ENCODE measurements around the gene PCDHGC3. TPM values are rescaled to one million over a fixed set of nuclear protein-coding genes. Genes with fewer than 3 reads are reported as not detected.

The PCDHGC3 gene
- total and polyA plus RNA-seq, 4 donors: 3.7 to 11.0 (median 6.2) TPM

DNA sequence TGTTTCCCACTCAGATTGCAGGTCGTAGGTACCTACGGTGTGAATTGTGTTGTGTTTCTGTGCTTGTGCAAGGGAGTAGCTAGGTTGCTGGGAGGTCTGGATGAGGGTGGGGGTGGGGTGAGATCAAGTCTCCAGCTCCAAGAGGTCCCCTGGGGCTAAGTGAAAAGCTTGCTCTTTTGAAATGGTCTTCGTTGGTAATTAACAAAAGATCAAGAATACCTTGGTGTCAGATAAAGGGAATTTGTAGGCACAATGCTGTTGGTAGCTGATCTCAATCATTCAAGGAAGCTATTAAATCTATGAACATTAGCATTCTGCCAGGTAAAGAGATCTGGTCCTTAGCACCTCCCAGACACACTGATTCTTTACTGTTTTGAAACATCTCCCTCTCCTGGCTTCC lies 8.1 kb downstream of the PCDHGC3 start (continued):
- TF ChIP-seq, protein P1, sequence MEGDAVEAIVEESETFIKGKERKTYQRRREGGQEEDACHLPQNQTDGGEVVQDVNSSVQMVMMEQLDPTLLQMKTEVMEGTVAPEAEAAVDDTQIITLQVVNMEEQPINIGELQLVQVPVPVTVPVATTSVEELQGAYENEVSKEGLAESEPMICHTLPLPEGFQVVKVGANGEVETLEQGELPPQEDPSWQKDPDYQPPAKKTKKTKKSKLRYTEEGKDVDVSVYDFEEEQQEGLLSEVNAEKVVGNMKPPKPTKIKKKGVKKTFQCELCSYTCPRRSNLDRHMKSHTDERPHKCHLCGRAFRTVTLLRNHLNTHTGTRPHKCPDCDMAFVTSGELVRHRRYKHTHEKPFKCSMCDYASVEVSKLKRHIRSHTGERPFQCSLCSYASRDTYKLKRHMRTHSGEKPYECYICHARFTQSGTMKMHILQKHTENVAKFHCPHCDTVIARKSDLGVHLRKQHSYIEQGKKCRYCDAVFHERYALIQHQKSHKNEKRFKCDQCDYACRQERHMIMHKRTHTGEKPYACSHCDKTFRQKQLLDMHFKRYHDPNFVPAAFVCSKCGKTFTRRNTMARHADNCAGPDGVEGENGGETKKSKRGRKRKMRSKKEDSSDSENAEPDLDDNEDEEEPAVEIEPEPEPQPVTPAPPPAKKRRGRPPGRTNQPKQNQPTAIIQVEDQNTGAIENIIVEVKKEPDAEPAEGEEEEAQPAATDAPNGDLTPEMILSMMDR (IDR thresholded peaks at IDR 0.05; ENCODE audit: low read depth, low read length, missing input control): no peak
- TF ChIP-seq GABPA (IDR thresholded peaks at IDR 0.05 in 1 of 2, conservative IDR thresholded peaks at IDR 0.05 in 1 of 2) (no peak), NR2F2 (IDR thresholded peaks at IDR 0.05) (no peak), SP1 (IDR thresholded peaks at IDR 0.05) (no peak)

DNA sequence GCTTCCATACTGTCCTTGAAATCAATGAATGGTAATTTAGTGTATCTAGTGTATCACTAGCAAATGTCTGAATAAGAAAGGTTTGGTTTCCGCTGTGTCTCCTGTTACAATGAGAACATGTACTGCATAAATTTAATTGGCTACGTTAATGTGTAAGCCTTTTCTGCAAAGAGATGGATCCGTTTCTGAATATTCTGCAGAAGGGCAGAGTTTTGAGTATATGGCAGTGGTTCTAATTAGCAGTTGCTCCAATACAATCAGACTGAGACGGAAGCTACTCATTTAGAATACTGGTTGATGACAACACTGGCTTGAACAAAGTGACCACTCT lies 8.5 kb downstream of the PCDHGC3 start:
- 26% methylated on average over 4 of the region's 4 CpGs for WGBS
- H3K4me1 ChIP-seq (ENCODE audit: control insufficient read depth in 4 of 4, insufficient read depth in 4 of 4, low read length in 3 of 4): peaks cover 0 to 4% (median 2%) of the 10 kb centered on the region in 4 donors
- peaks cover 0 to 4% (median 1%) of the 10 kb centered on the region in 4 donors for H3K9me3 ChIP-seq (ENCODE audit: control insufficient read depth in 4 of 4, low read length in 3 of 4)
- TF ChIP-seq, protein P2, sequence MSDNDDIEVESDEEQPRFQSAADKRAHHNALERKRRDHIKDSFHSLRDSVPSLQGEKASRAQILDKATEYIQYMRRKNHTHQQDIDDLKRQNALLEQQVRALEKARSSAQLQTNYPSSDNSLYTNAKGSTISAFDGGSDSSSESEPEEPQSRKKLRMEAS (IDR thresholded peaks at IDR 0.05): no peak
- TF ChIP-seq RXRA (IDR thresholded peaks at IDR 0.05): no peak
- no peak for TF ChIP-seq NR2F2 (IDR thresholded peaks at IDR 0.05)
- no peak for TF ChIP-seq GABPA (IDR thresholded peaks at IDR 0.05 in 1 of 2, conservative IDR thresholded peaks at IDR 0.05 in 1 of 2)
- TF ChIP-seq FOXA2 (IDR thresholded peaks at IDR 0.05): no peak
- H3K27ac ChIP-seq (ENCODE audit: low read depth in 1 of 2, low read length in 2 of 2): no peak overlapping the region
- no peak overlapping the region for H3K9ac ChIP-seq (ENCODE audit: low read depth in 1 of 2, low read length in 2 of 2)
- peaks cover 0 to 2% (median 0%) of the 10 kb centered on the region in 4 donors for H3K36me3 ChIP-seq (ENCODE audit: control insufficient read depth in 4 of 4, insufficient read depth in 3 of 4, low read depth in 1 of 4, low read length in 3 of 4)
- no peak overlapping the region for H3K4me3 ChIP-seq (ENCODE audit: low read depth in 1 of 3, low read length in 3 of 3)
- peaks cover 0 to 2% (median 0%) of the 10 kb centered on the region in 4 donors for H3K27me3 ChIP-seq (ENCODE audit: control insufficient read depth in 4 of 4, insufficient read depth in 4 of 4, low read length in 3 of 4)
- no peak for DNase-seq (ENCODE audit: low spot score)

DNA sequence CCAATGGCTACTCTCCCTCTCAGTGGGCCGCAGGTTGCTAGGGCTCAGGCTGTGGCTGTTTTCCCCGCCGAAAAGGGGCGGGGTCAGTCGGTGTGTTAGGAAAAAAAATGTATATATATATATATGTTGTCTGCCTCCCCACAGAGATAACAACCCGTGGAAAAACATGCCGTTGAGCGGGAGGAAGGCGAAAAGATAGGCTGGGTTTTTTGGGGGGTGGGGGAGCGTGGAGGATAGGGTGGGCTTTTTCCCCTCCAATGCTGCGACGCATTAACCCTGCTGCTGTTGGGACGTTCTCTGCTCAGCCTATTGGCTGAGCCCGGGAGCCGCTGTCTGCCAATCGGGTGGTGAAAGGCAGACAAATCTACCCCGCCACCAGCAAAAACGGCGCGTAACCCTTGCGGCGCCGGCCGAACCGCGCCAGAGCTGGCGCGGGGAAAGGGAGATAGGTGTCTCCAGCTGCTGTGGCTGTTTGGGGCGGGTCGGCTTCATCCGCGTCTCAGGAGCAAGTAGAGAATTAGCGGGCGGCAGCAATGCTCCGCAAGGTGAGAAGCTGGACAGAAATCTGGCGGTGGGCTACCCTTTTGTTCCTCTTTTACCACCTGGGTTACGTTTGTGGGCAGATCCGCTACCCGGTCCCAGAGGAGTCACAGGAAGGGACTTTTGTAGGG lies 9.0 kb downstream of the PCDHGC3 start, which contains the start of gene PCDHGC4:
Gene PCDHGC4 (plus strand): TSS at position 390 of the 671 bp plus-strand sequence. CDS start 144 bp downstream, at position 534.
- H3K27me3 ChIP-seq (ENCODE audit: control insufficient read depth in 4 of 4, insufficient read depth in 4 of 4, low read length in 3 of 4): peaks cover 0 to 2% (median 0%) of the 10 kb centered on the region in 4 donors
- H3K36me3 ChIP-seq (ENCODE audit: control insufficient read depth in 4 of 4, insufficient read depth in 3 of 4, low read depth in 1 of 4, low read length in 3 of 4): peaks cover 0 to 2% (median 0%) of the 10 kb centered on the region in 4 donors
- DNase-seq (ENCODE audit: low spot score): no peak
- peaks cover 0 to 4% (median 1%) of the 10 kb centered on the region in 4 donors for H3K9me3 ChIP-seq (ENCODE audit: control insufficient read depth in 4 of 4, low read length in 3 of 4)
- WGBS: 12% methylated on average over 39 of the region's 39 CpGs
- H3K9ac ChIP-seq (ENCODE audit: low read depth in 1 of 2, low read length in 2 of 2): no peak within 1 kb of the TSS
- H3K4me3 ChIP-seq (ENCODE audit: low read depth in 1 of 3, low read length in 3 of 3): peak within 1 kb of the TSS in 1 of 3 donors; percentile 25
- TF ChIP-seq, protein P3, sequence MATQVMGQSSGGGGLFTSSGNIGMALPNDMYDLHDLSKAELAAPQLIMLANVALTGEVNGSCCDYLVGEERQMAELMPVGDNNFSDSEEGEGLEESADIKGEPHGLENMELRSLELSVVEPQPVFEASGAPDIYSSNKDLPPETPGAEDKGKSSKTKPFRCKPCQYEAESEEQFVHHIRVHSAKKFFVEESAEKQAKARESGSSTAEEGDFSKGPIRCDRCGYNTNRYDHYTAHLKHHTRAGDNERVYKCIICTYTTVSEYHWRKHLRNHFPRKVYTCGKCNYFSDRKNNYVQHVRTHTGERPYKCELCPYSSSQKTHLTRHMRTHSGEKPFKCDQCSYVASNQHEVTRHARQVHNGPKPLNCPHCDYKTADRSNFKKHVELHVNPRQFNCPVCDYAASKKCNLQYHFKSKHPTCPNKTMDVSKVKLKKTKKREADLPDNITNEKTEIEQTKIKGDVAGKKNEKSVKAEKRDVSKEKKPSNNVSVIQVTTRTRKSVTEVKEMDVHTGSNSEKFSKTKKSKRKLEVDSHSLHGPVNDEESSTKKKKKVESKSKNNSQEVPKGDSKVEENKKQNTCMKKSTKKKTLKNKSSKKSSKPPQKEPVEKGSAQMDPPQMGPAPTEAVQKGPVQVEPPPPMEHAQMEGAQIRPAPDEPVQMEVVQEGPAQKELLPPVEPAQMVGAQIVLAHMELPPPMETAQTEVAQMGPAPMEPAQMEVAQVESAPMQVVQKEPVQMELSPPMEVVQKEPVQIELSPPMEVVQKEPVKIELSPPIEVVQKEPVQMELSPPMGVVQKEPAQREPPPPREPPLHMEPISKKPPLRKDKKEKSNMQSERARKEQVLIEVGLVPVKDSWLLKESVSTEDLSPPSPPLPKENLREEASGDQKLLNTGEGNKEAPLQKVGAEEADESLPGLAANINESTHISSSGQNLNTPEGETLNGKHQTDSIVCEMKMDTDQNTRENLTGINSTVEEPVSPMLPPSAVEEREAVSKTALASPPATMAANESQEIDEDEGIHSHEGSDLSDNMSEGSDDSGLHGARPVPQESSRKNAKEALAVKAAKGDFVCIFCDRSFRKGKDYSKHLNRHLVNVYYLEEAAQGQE (IDR thresholded peaks at IDR 0.05): no peak
- TF ChIP-seq RAD21 (IDR thresholded peaks at IDR 0.05): no peak
- TF ChIP-seq FOXA2 (IDR thresholded peaks at IDR 0.05): no peak
- TF ChIP-seq NR2F2 (IDR thresholded peaks at IDR 0.05): no peak
- no peak for TF ChIP-seq YY1 (IDR thresholded peaks at IDR 0.05)
- TF ChIP-seq, protein P4, sequence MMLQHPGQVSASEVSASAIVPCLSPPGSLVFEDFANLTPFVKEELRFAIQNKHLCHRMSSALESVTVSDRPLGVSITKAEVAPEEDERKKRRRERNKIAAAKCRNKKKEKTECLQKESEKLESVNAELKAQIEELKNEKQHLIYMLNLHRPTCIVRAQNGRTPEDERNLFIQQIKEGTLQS (IDR thresholded peaks at IDR 0.05): no peak
- no peak within 1 kb of the TSS for H3K27ac ChIP-seq (ENCODE audit: low read depth in 1 of 2, low read length in 2 of 2)
- H3K4me1 ChIP-seq (ENCODE audit: control insufficient read depth in 4 of 4, insufficient read depth in 4 of 4, low read length in 3 of 4): peaks cover 0 to 4% (median 2%) of the 10 kb centered on the region in 4 donors

All from liver (tissue), 9 donors.